Calu3 (cell line): ENCODE measurements around the gene FOXA3. TPM values are rescaled to one million over a fixed set of nuclear protein-coding genes. Genes with fewer than 3 reads are reported as not detected.
A peak's percentile ranks its signal among the peaks of the same experiment; 100 is the strongest.

Experiments
- BruUV-seq: library from RNA; stranded (reverse); fragments of 400-500 nt; replicated peaks from 2 replicates; lab custom pipeline; 2021; lab: Mats Ljungman, UMichigan
- CTCF ChIA-PET: fragments of 300-600 bp; sonication (Branson Sonifier 250); formaldehyde crosslinking; loops from one replicate; lab custom pipeline; 2022; ENCODE audit warnings: antibody characterized with exemption; lab: Charles Lee
- DNase-seq: peaks from one replicate; pipeline ENCODE4 v3.0.0; 2022
- H3K27ac Mint-ChIP-seq: one replicate; pipeline ENCODE4 v1.8.0; 2022; ENCODE audit warnings: mixed read lengths; ENCODE audit not compliant: unreplicated experiment
- H3K27me3 Mint-ChIP-seq: one replicate; pipeline ENCODE4 v1.8.0; 2022; ENCODE audit warnings: mixed read lengths; ENCODE audit not compliant: unreplicated experiment
- H3K36me3 Mint-ChIP-seq: one replicate; pipeline ENCODE4 v1.8.0; 2022; ENCODE audit warnings: mild to moderate bottlenecking, moderate library complexity, mixed read lengths; ENCODE audit not compliant: insufficient read depth, unreplicated experiment
- H3K4me1 Mint-ChIP-seq: one replicate; pipeline ENCODE4 v1.8.0; 2022; ENCODE audit warnings: mild to moderate bottlenecking, low read depth, mixed read lengths; ENCODE audit not compliant: unreplicated experiment
- H3K4me3 Mint-ChIP-seq: one replicate; pipeline ENCODE4 v1.8.0; 2022; ENCODE audit warnings: mild to moderate bottlenecking, low read depth, moderate library complexity, mixed read lengths; ENCODE audit not compliant: unreplicated experiment
- H3K9me3 Mint-ChIP-seq: one replicate; pipeline ENCODE4 v1.8.0; 2022; ENCODE audit warnings: low read depth, mixed read lengths; ENCODE audit not compliant: unreplicated experiment
- CTCF ChIP-seq: fragments of 200-600 bp; IDR thresholded peaks from one replicate; pipeline ENCODE4 v1.8.0; 2022; ENCODE audit warnings: antibody characterized with exemption; ENCODE audit not compliant: unreplicated experiment
- intact Hi-C: fragments of 100-400 bp; cut with micrococcal nuclease; formaldehyde crosslinking; loops from one replicate; pipeline ENCODE4 v1.10.0; 2022; ENCODE audit not compliant: unreplicated experiment
- total RNA-seq: library from RNA; stranded (reverse); gene quantifications from 2 replicates; pipeline ENCODE4 v1.2.3, GENCODE V29; 2022

FOXA3 gene
- total RNA-seq, 1 experiment from 2014 or later: 12.1 TPM

- H3K27me3 Mint-ChIP-seq: no peaks in the 10 kb centered on the region
- TF ChIP-seq CTCF: no peak
- no peaks in the 10 kb centered on the region for H3K9me3 Mint-ChIP-seq
- no peak for DNase-seq
- intact Hi-C loops: no loop called here
- H3K27ac Mint-ChIP-seq: no peak overlapping the region
- peaks cover 27% of the 10 kb centered on the region for H3K4me1 Mint-ChIP-seq
- BruUV-seq: no TSS peak
- CTCF ChIA-PET: interaction anchor here (0.6 kb wide), 1 partner anchor 44 kb away, joined by 4 read pairs; no protein-coding TSS in a partner anchor
- H3K4me3 Mint-ChIP-seq: no peak overlapping the region
- peaks cover 81% of the 10 kb centered on the region for H3K36me3 Mint-ChIP-seq
Observed at GRCh38 chr19:45860359-45861259, 3.5 kb upstream of the FOXA3 start.

DNA sequence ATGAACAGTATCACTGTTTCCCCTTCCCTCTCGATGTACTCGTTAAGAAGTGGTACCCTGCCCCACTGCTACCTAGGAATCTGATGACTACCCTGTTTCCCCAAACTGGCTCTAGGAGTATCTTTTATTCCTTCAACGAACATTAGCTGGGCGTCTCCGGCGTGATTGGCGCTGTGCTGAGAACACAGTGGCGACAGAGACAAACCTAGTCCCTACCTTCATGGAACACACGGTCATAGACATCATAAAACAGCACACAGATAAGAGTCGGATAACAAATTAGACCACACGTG lies 1.9 kb upstream of the FOXA3 start:
- H3K4me3 Mint-ChIP-seq: peak overlapping the region; percentile 98
- peaks cover 43% of the 10 kb centered on the region for H3K4me1 Mint-ChIP-seq
- peak overlapping the region; percentile 96 for H3K27ac Mint-ChIP-seq
- no peak for DNase-seq
- H3K36me3 Mint-ChIP-seq: peaks cover 75% of the 10 kb centered on the region
- CTCF ChIA-PET: interaction anchor here (1.0 to 3.6 kb wide), 3 partner anchors 19 to 45 kb away, joined by 5 to 56 read pairs (median 6); no protein-coding TSS in a partner anchor
- TF ChIP-seq CTCF: no peak
- intact Hi-C loops: no loop called here
- no TSS peak for BruUV-seq
- H3K9me3 Mint-ChIP-seq: no peaks in the 10 kb centered on the region
- no peaks in the 10 kb centered on the region for H3K27me3 Mint-ChIP-seq

DNA sequence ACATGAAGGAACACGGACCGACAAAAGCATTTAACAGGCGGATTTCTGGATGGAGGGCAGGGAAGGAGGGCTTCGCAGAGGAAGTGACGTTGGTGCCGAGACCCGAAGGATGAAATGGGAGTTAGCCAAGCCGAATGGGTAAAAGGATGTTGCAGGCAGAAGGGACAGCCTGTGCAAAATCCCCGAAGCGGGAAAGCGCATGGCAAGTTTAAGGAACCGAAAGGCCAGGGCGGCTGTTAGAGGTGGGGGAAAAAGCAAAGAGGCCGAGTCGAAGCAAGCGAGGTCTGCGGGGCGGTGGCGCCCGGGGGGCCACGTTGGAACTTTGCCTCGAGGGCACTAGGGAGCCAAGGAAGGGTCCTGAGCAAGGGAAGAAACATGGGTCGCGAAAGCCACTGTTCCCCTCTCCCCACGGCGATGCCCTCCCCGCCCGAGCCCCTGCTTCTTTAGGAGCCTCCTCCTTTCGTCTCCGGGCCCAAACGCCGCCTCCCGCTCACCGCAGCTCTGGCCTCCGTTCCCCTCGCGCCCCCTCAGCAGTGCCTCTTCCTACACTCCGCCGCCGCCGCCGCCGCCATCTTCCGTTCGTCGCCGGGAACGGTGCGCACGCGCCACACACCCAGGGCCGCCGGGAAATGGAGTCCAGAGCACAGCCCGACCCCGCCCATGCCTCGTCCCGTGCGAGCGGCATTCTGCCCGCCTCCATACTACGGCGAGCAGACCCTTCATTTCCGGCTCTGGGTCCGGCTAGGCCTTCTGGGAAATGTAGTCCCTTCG lies 1.4 kb upstream of the FOXA3 start, which contains the start of gene SYMPK:
Gene SYMPK (minus strand): TSS at position 584 of the 771 bp plus-strand sequence. CDS start 8,652 bp downstream, outside the sequence.
- Mint-ChIP-seq H3K9me3 (no peaks in the 10 kb centered on the region), H3K4me1 (peaks cover 48% of the 10 kb centered on the region), H3K4me3 (peak within 1 kb of the TSS; percentile 98), H3K36me3 (peaks cover 72% of the 10 kb centered on the region), H3K27ac (peak within 1 kb of the TSS; percentile 96), H3K27me3 (no peaks in the 10 kb centered on the region)
- TF ChIP-seq CTCF: no peak
- peak; percentile 100 for DNase-seq
- CTCF ChIA-PET: interaction anchor here (0.6 to 3.6 kb wide), 15 partner anchors 11 to 680 kb away, joined by 3 to 56 read pairs (median 4); partner anchors contain the start of genes CCDC61, IRF2BP1 and SIX5
- intact Hi-C loops: no loop called here
- no TSS peak for BruUV-seq

GRCh38 chr19:45863335-45863839 lies 739 bp upstream of the FOXA3 start:
- no TSS peak for BruUV-seq
- Mint-ChIP-seq H3K9me3 (no peaks in the 10 kb centered on the region), H3K27me3 (no peaks in the 10 kb centered on the region)

More at GRCh38 chr19:45863335-45863839, 739 bp upstream of the FOXA3 start:
- DNase-seq: no peak
- H3K4me3 Mint-ChIP-seq: peak overlapping the region; percentile 98
- H3K4me1 Mint-ChIP-seq: peaks cover 48% of the 10 kb centered on the region
- intact Hi-C loops: no loop called here
- peak overlapping the region; percentile 96 for H3K27ac Mint-ChIP-seq
- no peak for TF ChIP-seq CTCF
- CTCF ChIA-PET: interaction anchor here (0.6 to 3.6 kb wide), 16 partner anchors 12 to 1483 kb away, joined by 3 to 56 read pairs (median 4); partner anchors contain the start of genes CCDC61, IRF2BP1 and SIX5
- H3K36me3 Mint-ChIP-seq: peaks cover 69% of the 10 kb centered on the region
